Thoracic aorta (tissue), 2 donors: Measurements from ENCODE around the gene IFT172. TPM values are rescaled to one million over a fixed set of nuclear protein-coding genes. Genes with fewer than 3 reads are reported as not detected.

Source experiments
- ATAC-seq: fragments of 150-250 bp; one replicate; pipeline ENCODE4 v1.8.0; 2017; ENCODE audit warnings: low read depth; ENCODE audit not compliant: insufficient number of reproducible peaks, low FRiP score
- DNase-seq: peaks from one replicate; pipeline ENCODE4 v3.0.0-alpha.2; 2020; ENCODE audit warnings: low spot score
- H3K27ac ChIP-seq, 2 donors: fragments of 200-600 bp; sonication (generic); 1 replicate in 1 of 2; 2 replicates in 1 of 2; pipeline ENCODE4 v1.5.1; 2016; ENCODE audit warnings: mild to moderate bottlenecking in 2 of 2, moderate library complexity in 2 of 2
- H3K27me3 ChIP-seq: fragments of 200-600 bp; sonication (generic); replicated peaks from 2 replicates; pipeline ENCODE4 v1.6.0; 2016; ENCODE audit warnings: mild to moderate bottlenecking; ENCODE audit not compliant: insufficient read depth
- H3K36me3 ChIP-seq: fragments of 200-600 bp; sonication (generic); one replicate; pipeline ENCODE4 v1.5.1; 2016
- H3K4me1 ChIP-seq, 2 donors: fragments of 200-600 bp; sonication (generic); 1 replicate in 1 of 2; 2 replicates in 1 of 2; pipeline versions ENCODE4 v1.5.1 to v1.6.0; 2016; ENCODE audit warnings: low read depth in 2 of 2, mild to moderate bottlenecking in 1 of 2; ENCODE audit not compliant: control insufficient read depth in 1 of 2
- H3K4me3 ChIP-seq: fragments of 200-600 bp; sonication (generic); 2 replicates; pipeline ENCODE4 v1.5.1; 2016; ENCODE audit warnings: mild to moderate bottlenecking
- H3K9me3 ChIP-seq: fragments of 200-600 bp; sonication (generic); 2 replicates; pipeline ENCODE4 v1.5.1; 2016
- total RNA-seq, 2 donors: library from RNA; depleted of rRNA; stranded (reverse); fragments of >200 nt; gene quantifications; one replicate each; pipeline versions ENCODE4 v1.1.0 to v1.2.3, GENCODE V29; 2016
- TF ChIP-seq, protein P1 (sequence below): fragments of 200-600 bp; sonication (generic); IDR thresholded peaks from one replicate; pipeline ENCODE4 v1.5.1; 2019; ENCODE audit warnings: antibody characterized with exemption

The IFT172 gene
- total RNA-seq, 2 donors from 2014 or later: 33.0 to 45.6 TPM

DNA sequence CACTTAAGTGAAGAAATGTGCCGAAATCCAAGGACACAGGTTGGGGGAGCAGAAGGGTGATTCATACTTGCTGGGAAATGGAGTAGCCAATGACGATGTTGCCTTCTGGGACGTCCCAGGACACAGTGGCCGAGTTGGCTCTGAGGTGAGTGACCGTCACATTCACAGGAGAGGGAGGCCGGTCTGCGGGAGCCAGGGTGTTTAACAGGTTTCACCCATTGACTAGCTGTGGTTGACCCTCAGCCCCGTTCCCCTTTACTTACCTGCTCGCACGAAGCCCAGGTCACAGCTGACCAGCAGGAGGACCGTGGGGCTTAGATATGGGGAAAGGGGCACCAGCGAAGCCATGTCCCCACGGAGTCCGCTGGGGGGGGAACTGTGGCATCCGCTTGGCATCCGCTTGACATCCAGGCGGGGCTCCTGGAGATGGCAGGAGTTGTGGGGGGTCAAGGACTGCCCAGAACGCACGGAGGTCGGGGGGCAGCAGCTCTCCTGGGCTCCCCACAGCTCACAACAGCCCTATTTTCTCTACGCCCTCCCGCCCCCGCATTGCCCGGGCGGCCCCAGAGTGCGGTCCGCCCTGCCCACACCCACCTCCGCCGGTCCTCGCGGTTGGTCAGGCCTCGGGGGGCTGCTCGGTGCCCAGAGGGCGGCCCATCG is 4.9 kb upstream of the IFT172 start:
- H3K27me3 ChIP-seq: no peaks in the 10 kb centered on the region
- ATAC-seq: peak; percentile 69
- H3K4me1 ChIP-seq: peaks cover 3 to 12% of the 10 kb centered on the region in 2 donors
- TF ChIP-seq, protein P1, sequence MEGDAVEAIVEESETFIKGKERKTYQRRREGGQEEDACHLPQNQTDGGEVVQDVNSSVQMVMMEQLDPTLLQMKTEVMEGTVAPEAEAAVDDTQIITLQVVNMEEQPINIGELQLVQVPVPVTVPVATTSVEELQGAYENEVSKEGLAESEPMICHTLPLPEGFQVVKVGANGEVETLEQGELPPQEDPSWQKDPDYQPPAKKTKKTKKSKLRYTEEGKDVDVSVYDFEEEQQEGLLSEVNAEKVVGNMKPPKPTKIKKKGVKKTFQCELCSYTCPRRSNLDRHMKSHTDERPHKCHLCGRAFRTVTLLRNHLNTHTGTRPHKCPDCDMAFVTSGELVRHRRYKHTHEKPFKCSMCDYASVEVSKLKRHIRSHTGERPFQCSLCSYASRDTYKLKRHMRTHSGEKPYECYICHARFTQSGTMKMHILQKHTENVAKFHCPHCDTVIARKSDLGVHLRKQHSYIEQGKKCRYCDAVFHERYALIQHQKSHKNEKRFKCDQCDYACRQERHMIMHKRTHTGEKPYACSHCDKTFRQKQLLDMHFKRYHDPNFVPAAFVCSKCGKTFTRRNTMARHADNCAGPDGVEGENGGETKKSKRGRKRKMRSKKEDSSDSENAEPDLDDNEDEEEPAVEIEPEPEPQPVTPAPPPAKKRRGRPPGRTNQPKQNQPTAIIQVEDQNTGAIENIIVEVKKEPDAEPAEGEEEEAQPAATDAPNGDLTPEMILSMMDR: no peak
- H3K4me3 ChIP-seq: peak overlapping the region; percentile 88
- H3K27ac ChIP-seq: peak overlapping the region; percentile 68 to 81
- H3K9me3 ChIP-seq: no peaks in the 10 kb centered on the region
- DNase-seq: peak; percentile 39
- H3K36me3 ChIP-seq: no peaks in the 10 kb centered on the region

- Histone ChIP-seq H3K36me3 (no peaks in the 10 kb centered on the region), H3K27me3 (no peaks in the 10 kb centered on the region), H3K27ac (peak overlapping the region; percentile 68 to 81), H3K4me3 (peak overlapping the region; percentile 88), H3K4me1 (peaks cover 6 to 16% of the 10 kb centered on the region in 2 donors), H3K9me3 (no peaks in the 10 kb centered on the region)
- DNase-seq (no peak), ATAC-seq (no peak)
- TF ChIP-seq, protein P1: no peak
Observed at GRCh38 chr2:27493948-27494283, 4.4 kb upstream of the IFT172 start.

GRCh38 chr2:27492557-27492956 is 3.0 kb upstream of the IFT172 start:
- H3K27ac ChIP-seq: no peak overlapping the region
- DNase-seq (no peak), ATAC-seq (no peak)
- H3K9me3 ChIP-seq: no peaks in the 10 kb centered on the region
- H3K27me3 ChIP-seq: no peaks in the 10 kb centered on the region
- TF ChIP-seq, protein P1: no peak
- peaks cover 10 to 19% of the 10 kb centered on the region in 2 donors for H3K4me1 ChIP-seq
- H3K4me3 ChIP-seq: no peak overlapping the region
- no peaks in the 10 kb centered on the region for H3K36me3 ChIP-seq

GRCh38 chr2:27489118-27489497 is 435 bp downstream of the IFT172 start:
- ATAC-seq: no peak
- Histone ChIP-seq H3K36me3 (peaks cover 11% of the 10 kb centered on the region), H3K4me3 (peak overlapping the region; percentile 83), H3K4me1 (peaks cover 7 to 15% of the 10 kb centered on the region in 2 donors), H3K27ac (peak overlapping the region; percentile 55 to 73), H3K9me3 (no peaks in the 10 kb centered on the region), H3K27me3 (no peaks in the 10 kb centered on the region)
- TF ChIP-seq, protein P1: no peak
- DNase-seq: no peak

DNA sequence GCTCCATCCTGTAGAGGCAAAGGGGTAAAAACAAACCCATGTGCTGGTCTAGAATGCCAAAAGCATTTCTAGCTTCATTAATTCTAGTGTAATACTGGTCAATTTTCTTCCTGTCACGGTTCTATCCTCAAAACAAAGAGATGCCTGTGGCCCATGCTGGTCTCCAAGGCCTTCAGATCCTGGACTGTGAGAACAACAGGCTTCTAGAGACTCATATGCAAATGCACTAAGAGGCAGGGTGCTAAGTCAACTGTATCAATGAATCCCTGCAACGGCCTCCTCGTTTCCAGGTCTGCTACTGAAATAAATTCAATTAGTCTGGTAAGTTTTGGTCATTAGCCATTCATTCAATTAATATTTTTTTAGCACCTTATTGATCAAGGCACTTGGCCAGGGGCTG is 4.0 kb downstream of the IFT172 start:
- ATAC-seq: no peak

More for the DNA sequence above, 4.0 kb downstream of the IFT172 start:
- Histone ChIP-seq H3K36me3 (peaks cover 17% of the 10 kb centered on the region), H3K4me3 (no peak overlapping the region), H3K9me3 (no peaks in the 10 kb centered on the region), H3K27me3 (no peaks in the 10 kb centered on the region), H3K4me1 (peaks cover 7 to 13% of the 10 kb centered on the region in 2 donors), H3K27ac (no peak overlapping the region)
- no peak for DNase-seq
- TF ChIP-seq, protein P1: no peak
